CMK (cell line): ENCODE data around the gene ZBTB37.
"Not testable (repeated sequence)": the region's sequence is repeated elsewhere in the genome, so short reads cannot be mapped to it uniquely, and the experiment has no call there.

ENCODE experiments used
- DNase-seq: peaks from one replicate; pipeline ENCODE4 v3.0.0-alpha.2; 2010; ENCODE audit warnings: low read depth

ZBTB37 gene, protein sequence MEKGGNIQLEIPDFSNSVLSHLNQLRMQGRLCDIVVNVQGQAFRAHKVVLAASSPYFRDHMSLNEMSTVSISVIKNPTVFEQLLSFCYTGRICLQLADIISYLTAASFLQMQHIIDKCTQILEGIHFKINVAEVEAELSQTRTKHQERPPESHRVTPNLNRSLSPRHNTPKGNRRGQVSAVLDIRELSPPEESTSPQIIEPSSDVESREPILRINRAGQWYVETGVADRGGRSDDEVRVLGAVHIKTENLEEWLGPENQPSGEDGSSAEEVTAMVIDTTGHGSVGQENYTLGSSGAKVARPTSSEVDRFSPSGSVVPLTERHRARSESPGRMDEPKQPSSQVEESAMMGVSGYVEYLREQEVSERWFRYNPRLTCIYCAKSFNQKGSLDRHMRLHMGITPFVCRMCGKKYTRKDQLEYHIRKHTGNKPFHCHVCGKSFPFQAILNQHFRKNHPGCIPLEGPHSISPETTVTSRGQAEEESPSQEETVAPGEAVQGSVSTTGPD

GRCh38 chr1:173868266-173869020 is at the start of gene ZBTB37:
Gene ZBTB37 (plus strand): TSS chr1:173868380. CDS start chr1:173870226, 1,846 bp downstream.
- peak; percentile 92 for DNase-seq

DNA sequence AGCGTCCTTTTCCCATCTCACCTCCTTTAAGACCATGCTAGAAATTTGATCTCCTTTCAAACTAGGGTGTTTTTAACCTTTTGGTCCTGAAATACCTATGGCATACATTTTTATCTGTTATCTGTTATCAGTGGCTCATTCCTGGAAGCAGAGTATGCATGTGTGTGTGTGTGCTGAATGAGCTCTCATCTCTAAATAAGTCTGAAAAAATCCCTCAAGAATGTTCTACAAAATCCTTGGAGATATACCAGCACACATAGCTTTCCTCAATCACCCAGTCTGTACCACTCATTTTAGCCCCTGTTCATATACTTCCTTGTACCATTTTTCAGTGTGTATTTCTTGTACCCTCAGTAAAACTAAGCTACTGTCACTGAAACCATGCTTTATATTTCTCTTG is 49.7 kb upstream of the ZBTB37 start:
- DNase-seq = no peak

- no peak for DNase-seq
These were observed 46.5 kb upstream of the ZBTB37 start for GRCh38 chr1:173821680-173822079.

GRCh38 chr1:173823781-173824314 is 44.3 kb upstream of the ZBTB37 start:
- no peak for DNase-seq

- peak; percentile 92 for DNase-seq
These were observed 43.7 kb upstream of the ZBTB37 start, which contains the start of the genes CENPL and DARS2 for GRCh38 chr1:173824315-173825081. Gene CENPL (minus strand): TSS chr1:173824883. CDS start chr1:173811299, 13,584 bp downstream. Gene DARS2 (plus strand): TSS chr1:173824673. CDS start chr1:173825230, 557 bp downstream.

DNA sequence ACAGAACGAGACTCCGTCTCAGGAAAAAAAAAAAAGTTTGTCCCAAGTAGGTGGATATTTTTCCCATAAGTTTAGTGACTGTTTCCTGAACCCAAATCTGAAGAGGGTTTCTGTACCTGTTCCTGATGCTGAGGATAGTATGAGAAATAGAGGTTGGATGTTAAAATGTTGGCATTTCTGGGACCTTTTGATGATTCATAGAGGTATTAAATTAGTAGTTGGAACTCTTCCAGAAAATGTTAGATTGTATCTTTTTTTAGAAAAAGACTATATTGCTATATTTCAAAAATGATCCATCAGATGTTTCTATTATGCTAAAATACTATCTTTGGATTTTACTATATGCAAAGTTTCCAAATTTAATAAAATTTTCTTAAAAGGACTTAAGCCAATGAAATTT is 40.6 kb upstream of the ZBTB37 start:
- no peak for DNase-seq

- no peak for DNase-seq
These were observed 35.4 kb upstream of the ZBTB37 start for GRCh38 chr1:173832748-173833147.

GRCh38 chr1:173852105-173852504 is 16.1 kb upstream of the ZBTB37 start:
- DNase-seq = no peak

DNA sequence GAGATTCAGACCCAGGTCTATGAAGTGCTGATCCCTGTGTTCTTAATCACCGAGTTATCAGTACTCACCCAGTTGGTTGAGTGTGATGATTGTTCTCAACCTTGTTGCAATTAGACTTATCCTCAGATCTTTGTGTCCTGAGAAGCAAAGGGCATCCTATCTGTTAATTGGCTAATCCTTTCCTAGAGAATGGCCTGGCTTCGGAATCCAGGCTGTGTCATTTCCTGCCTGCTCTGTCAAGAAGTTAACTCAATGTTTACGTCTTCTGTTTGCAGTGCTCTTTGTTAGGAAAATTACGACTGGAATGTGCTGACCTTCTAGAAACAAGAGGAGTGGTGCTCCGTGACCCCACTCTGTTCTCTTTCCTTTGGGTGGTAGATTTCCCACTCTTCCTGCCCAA is 15.1 kb upstream of the ZBTB37 start:
- DNase-seq = no peak

- DNase-seq = no peak
These were observed 12.2 kb upstream of the ZBTB37 start for GRCh38 chr1:173856014-173856413.

- no peak for DNase-seq
These were observed 11.3 kb upstream of the ZBTB37 start for GRCh38 chr1:173856903-173857302.

DNA sequence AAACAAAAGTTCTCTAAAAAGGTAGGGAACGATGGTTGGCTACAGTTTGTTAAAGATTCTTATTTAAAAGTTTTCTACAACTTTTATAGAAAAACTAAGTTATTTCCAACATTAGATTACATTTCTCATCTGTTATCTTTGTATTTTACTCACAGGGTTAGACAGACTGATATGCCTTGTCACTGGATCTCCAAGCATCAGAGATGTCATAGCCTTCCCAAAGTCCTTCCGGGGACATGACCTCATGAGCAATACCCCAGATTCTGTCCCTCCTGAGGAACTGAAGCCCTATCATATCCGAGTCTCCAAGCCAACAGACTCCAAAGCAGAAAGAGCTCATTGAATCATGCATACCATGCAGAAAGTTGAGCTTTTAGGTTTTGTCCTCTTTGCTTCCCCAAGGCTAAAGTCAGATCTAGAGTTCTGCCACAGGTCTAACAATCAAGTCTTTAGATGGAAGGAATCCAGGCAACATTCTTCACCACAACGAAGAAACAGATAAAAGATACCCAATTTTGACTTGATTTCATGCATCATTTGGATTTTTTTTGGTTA is 10.7 kb upstream of the ZBTB37 start:
- no peak for DNase-seq

DNA sequence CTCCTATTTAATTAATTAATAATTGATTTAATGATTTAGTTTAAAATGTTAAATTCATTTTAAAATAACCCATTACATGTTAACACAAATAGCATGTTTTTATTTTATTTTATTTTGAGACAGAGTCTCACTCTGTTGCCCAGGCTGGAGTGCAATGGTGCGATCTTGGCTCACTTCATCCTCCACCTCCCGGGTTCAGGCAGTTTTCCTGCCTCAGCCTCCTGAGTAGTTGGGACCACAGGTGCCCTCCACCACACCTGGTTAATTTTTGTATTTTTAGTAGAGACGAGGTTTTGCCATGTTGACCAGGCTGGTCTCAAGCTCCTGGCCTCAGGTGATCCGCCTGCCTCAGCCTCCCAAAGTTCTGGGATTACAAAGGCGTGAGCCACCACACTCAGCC is 8.6 kb upstream of the ZBTB37 start:
- DNase-seq = not testable (repeated sequence)

DNA sequence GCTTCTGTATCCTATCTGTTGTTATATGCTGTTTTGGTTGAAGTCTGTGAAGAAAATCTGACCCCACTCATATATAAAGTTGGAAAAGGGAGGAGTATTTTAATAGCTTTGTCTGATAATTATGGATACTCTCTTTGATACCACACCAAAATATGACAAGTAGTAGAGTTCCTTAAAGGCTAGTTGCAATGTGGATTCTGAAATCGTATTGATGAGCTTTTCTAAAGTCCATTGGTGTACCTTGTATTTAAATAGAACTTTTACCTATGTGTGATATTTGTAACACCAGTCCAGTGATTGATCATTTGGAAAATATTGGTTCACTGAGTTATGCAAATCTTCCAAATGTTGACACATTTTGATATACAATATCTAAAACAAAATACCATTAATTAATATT is 8.1 kb upstream of the ZBTB37 start:
- DNase-seq = no peak

DNA sequence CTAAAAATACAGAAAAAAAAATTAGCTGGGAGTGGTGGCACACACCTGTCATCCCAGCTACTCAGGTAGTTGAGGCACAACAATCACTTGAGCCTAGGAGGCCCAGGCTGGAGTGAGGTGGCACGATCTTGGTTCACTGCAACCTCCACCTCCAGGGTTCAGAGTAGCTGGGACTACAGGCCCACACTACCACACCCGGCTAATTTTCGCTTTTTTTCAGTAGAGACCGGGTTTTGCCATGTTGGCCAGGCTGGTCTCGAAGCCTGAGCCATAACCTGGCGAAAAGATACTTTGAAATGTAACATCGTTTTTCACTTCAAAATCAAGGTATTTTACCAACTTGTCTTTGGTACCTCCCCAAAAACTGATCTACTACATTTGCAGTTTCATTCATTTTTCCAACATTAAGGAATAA is 6.4 kb upstream of the ZBTB37 start:
- peak; percentile 49 for DNase-seq

DNA sequence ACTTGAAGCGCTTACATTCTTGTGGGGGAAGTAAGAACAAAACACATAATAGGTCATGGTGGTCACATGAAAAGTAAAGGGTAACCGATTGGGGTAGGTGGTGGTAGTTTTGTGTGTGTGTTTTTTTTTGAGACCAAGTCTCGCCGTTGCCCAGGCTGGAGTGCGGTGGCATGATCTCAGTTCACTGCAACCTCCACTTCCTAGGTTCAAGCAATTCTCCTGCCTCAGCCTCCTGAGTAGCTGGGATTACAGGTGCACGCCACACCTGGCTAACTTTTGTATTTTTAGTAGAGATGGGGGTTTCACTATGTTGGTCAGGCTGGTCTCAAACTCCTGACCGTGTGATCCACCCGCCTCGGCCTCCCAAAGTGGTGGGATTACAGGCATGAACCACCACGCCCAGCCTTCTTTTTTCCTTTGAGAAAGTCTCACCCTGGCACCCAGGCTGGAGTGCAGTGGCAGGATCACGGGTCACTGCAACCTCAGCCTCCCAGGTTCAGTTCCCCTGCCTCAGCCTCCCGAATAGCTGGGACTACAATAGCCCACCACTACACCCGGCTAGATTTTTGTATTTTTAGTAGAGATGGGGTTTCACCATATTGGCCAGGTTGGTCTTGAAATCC is 5.9 kb upstream of the ZBTB37 start:
- DNase-seq = peak; percentile 60

DNA sequence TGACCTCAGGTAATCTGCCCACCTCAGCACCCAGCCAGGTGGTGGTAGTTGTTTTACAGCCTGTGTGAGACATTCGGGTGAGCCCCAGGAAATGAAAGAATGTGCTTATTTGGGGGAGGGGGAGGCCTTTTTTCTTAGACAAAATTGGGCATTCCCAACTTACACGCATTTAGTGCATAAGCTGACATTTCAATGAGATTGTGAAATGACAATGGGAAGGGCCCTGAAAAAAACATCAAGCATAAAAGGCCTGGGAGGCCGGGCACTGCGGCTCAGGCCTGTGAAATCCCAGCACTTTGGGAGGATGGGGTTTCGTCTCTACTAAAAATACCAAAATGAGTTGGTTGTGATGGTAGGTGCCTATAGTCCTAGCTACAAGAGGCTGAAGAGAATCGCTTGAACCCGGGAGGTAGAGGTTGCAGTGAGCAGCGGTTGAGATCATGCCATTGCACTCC is 5.4 kb upstream of the ZBTB37 start:
- peak; percentile 56 for DNase-seq

- DNase-seq = peak; percentile 70
These were observed 4.7 kb upstream of the ZBTB37 start for GRCh38 chr1:173863224-173864161.

- peak; percentile 68 for DNase-seq
These were observed 3.9 kb upstream of the ZBTB37 start for GRCh38 chr1:173864179-173864867.
